Fibroblast of pulmonary artery (primary cell): ENCODE results near the gene PHACTR1.

Source experiments
- DNase-seq: peaks from one replicate; pipeline ENCODE4 v3.0.0-alpha.2; 2010; ENCODE audit warnings: low read depth
- H3K4me3 ChIP-seq: replicated peaks from 2 replicates; pipeline ENCODE4 v1.5.1; 2011; ENCODE audit warnings: low read depth, mild to moderate bottlenecking, control low read depth, low read length, moderate library complexity
- CTCF ChIP-seq: IDR thresholded peaks from 2 replicates; pipeline ENCODE4 v1.5.1; 2011; ENCODE audit warnings: mild to moderate bottlenecking, control low read depth, low read length, inconsistent platforms; ENCODE audit errors: missing control alignments

Gene PHACTR1

GRCh38 chr6:13273931-13274706 lies 557.6 kb downstream of the PHACTR1 start:
- no peak for TF ChIP-seq CTCF
- H3K4me3 ChIP-seq: no peak overlapping the region
- DNase-seq: no peak

- H3K4me3 ChIP-seq: no peak overlapping the region
- no peak for DNase-seq
- no peak for TF ChIP-seq CTCF
Observed at GRCh38 chr6:13274707-13275434, 558.3 kb downstream of the PHACTR1 start.

- TF ChIP-seq CTCF: no peak
- no peak for DNase-seq
- no peak overlapping the region for H3K4me3 ChIP-seq
Observed at GRCh38 chr6:13275435-13275989, 558.9 kb downstream of the PHACTR1 start.

- DNase-seq: no peak
- no peak for TF ChIP-seq CTCF
- no peak overlapping the region for H3K4me3 ChIP-seq
Observed at GRCh38 chr6:13277231-13277630, 560.7 kb downstream of the PHACTR1 start.

- TF ChIP-seq CTCF: no peak
- no peak overlapping the region for H3K4me3 ChIP-seq
- no peak for DNase-seq
Observed at GRCh38 chr6:13278164-13278563, 561.6 kb downstream of the PHACTR1 start.

GRCh38 chr6:13278991-13279390 lies 562.4 kb downstream of the PHACTR1 start:
- no peak overlapping the region for H3K4me3 ChIP-seq
- TF ChIP-seq CTCF: no peak
- DNase-seq: no peak
